HepG2 (cell line): ENCODE data around the gene CD151. TPM values are rescaled to one million over a fixed set of nuclear protein-coding genes. Genes with fewer than 3 reads are reported as not detected.

Experiments used
- EHMT2 ChIP-seq: fragments of 200-600 bp; sonication (generic); IDR thresholded peaks from 2 replicates; pipeline ENCODE4 v1.7.0; 2017; ENCODE audit warnings: antibody characterized with exemption, low read depth, low read length, borderline replicate concordance
- FLYWCH1 ChIP-seq: sonication (generic); formaldehyde crosslinking; IDR thresholded peaks from 2 replicates; pipeline ENCODE4 v1.8.1; 2023; ENCODE audit warnings: mild to moderate bottlenecking, missing genetic modification reagents
- MBNL3 ChIP-seq: fragments of 250-450 bp; sonication (Bioruptor Pico); conservative IDR thresholded peaks from 2 replicates; pipeline ENCODE4 v1.8.0; 2022; ENCODE audit warnings: mild to moderate bottlenecking, inconsistent platforms
- MEF2D ChIP-seq: sonication (generic); formaldehyde crosslinking; IDR thresholded peaks from 2 replicates; pipeline ENCODE4 v1.5.1; 2020; ENCODE audit warnings: mild to moderate bottlenecking, missing genetic modification reagents
- MIER2 ChIP-seq: IDR thresholded peaks from 2 replicates; pipeline ENCODE4 v1.6.1; 2016; ENCODE audit warnings: missing biosample characterization, missing genetic modification reagents
- PRMT3 ChIP-seq: sonication (generic); formaldehyde crosslinking; IDR thresholded peaks from 2 replicates; pipeline ENCODE4 v1.8.1; 2022; ENCODE audit warnings: low read depth, mild to moderate bottlenecking, moderate library complexity, missing genetic modification reagents, borderline replicate concordance
- SMAD1 ChIP-seq: sonication (generic); formaldehyde crosslinking; IDR thresholded peaks from 2 replicates; pipeline ENCODE4 v1.4.0; 2020; ENCODE audit warnings: missing genetic modification reagents, low read depth, mild to moderate bottlenecking, borderline replicate concordance
- ZKSCAN8 ChIP-seq: IDR thresholded peaks from 2 replicates; pipeline ENCODE4 v1.6.1; 2016; ENCODE audit warnings: borderline replicate concordance, missing genetic modification reagents, missing compliant biosample characterization
- ZNF207 ChIP-seq: fragments of 450-650 bp; IDR thresholded peaks from 2 replicates; pipeline ENCODE4 v1.6.1; 2016; ENCODE audit warnings: antibody characterized with exemption, borderline replicate concordance
- ZNF335 ChIP-seq: sonication (generic); formaldehyde crosslinking; IDR thresholded peaks from 2 replicates; pipeline ENCODE4 v1.4.0; 2020; ENCODE audit warnings: missing genetic modification reagents
- ZNF33B ChIP-seq: sonication (generic); formaldehyde crosslinking; IDR thresholded peaks from 2 replicates; pipeline ENCODE4 v1.5.1; 2020; ENCODE audit warnings: mild to moderate bottlenecking, missing genetic modification reagents
- ZNF570 ChIP-seq: sonication (generic); formaldehyde crosslinking; IDR thresholded peaks from 2 replicates; pipeline ENCODE4 v1.4.0; 2020; ENCODE audit warnings: mild to moderate bottlenecking, missing genetic modification reagents, borderline replicate concordance
- polyA plus RNA-seq, 8 experiments: library from polyadenylated mRNA; depleted of rRNA in 3 of 8; stranded (reverse) in 7 of 8; unstranded in 1 of 8; fragments of >200 nt; fragmentation: Illumina TruSeq in 4 of 8; extraction: Trizol in 4 of 8; gene quantifications; 2 replicates each; pipeline versions ENCODE4 v1.2.1 to v1.2.3, GENCODE V29; 2011 to 2016; ENCODE audit warnings: low read depth in 4 of 8, missing spikeins in 1 of 8, mixed read lengths in 1 of 8; ENCODE audit not compliant: insufficient read depth in 1 of 8
- total RNA-seq, 5 experiments: library from RNA; depleted of rRNA; stranded (reverse); fragments of >200 nt; fragmentation: Illumina TruSeq; extraction: Trizol; gene quantifications; 2 replicates each; pipeline ENCODE4 v1.2.3, GENCODE V29; 2016; ENCODE audit warnings: low read depth in 1 of 5
- TF ChIP-seq, protein P1 (sequence below): sonication (generic); formaldehyde crosslinking; IDR thresholded peaks from 2 replicates; pipeline ENCODE4 v1.9.0; 2021; ENCODE audit warnings: missing genetic modification reagents, borderline replicate concordance
- TF ChIP-seq, protein P2 (sequence below): fragments of 450-650 bp; IDR thresholded peaks from 2 replicates; pipeline ENCODE4 v1.6.1; 2016
- TF ChIP-seq, protein P3 (sequence below): IDR thresholded peaks from 2 replicates; pipeline ENCODE4 v1.6.1; 2016; ENCODE audit warnings: low read depth
- TF ChIP-seq, protein P4 (sequence below): sonication (generic); formaldehyde crosslinking; IDR thresholded peaks from 2 replicates; pipeline ENCODE4 v1.8.1; 2022; ENCODE audit warnings: low read depth, mild to moderate bottlenecking, missing genetic modification reagents
- TF ChIP-seq, protein P5 (sequence below): sonication (generic); formaldehyde crosslinking; IDR thresholded peaks from 2 replicates; pipeline ENCODE4 v1.8.0; 2022; ENCODE audit warnings: missing genetic modification reagents, mild to moderate bottlenecking, moderate library complexity, borderline replicate concordance

CD151 gene
- total and polyA plus RNA-seq, 2 of the 13 experiments (the other 11 are each of a cell fraction or from before 2014, with no cell fraction given), result 125 to 197 TPM

DNA sequence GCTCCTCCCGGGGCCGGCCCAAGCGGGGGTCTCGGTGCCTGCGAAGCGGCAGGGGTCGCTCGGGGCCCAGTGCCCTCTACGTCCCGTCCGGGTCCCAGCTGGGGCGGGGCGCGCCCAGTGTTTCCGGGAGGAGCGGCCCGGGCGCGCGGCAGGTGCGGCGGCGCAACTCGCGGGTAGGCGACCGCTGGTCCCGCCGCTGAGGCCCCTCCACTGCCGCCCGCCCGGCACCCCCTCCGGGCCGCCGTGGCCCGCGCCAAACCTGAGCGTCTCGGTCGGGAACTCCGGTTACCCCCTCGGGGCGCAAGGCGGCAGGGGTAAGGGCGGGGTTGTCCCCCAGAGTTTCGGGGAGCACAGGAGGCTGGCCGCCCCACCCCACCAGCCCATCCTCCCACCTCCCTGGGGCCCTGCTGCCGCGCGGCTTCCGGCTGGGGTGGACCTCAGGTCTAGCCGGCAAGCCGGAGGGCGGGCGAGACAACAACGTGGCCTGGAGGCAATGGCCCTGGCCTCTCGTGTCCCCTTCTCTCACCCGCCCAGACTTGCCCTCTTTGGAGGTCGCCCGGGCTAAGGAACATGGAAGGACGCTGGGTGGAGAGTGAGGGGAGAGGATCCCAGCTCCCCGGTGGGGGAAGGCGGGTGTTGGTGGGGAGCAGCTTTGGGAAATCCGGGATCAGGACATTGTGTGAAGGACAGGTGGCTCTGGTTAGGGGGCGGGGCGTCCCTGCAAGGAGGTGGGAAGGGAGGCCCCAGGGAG, 5.4 kb upstream of the CD151 start (continued):
- TF ChIP-seq, protein P1, sequence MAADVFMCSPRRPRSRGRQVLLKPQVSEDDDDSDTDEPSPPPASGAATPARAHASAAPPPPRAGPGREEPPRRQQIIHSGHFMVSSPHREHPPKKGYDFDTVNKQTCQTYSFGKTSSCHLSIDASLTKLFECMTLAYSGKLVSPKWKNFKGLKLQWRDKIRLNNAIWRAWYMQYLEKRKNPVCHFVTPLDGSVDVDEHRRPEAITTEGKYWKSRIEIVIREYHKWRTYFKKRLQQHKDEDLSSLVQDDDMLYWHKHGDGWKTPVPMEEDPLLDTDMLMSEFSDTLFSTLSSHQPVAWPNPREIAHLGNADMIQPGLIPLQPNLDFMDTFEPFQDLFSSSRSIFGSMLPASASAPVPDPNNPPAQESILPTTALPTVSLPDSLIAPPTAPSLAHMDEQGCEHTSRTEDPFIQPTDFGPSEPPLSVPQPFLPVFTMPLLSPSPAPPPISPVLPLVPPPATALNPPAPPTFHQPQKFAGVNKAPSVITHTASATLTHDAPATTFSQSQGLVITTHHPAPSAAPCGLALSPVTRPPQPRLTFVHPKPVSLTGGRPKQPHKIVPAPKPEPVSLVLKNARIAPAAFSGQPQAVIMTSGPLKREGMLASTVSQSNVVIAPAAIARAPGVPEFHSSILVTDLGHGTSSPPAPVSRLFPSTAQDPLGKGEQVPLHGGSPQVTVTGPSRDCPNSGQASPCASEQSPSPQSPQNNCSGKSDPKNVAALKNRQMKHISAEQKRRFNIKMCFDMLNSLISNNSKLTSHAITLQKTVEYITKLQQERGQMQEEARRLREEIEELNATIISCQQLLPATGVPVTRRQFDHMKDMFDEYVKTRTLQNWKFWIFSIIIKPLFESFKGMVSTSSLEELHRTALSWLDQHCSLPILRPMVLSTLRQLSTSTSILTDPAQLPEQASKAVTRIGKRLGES (CRISPR knock-in tag), result no peak
- TF ChIP-seq, protein P2, sequence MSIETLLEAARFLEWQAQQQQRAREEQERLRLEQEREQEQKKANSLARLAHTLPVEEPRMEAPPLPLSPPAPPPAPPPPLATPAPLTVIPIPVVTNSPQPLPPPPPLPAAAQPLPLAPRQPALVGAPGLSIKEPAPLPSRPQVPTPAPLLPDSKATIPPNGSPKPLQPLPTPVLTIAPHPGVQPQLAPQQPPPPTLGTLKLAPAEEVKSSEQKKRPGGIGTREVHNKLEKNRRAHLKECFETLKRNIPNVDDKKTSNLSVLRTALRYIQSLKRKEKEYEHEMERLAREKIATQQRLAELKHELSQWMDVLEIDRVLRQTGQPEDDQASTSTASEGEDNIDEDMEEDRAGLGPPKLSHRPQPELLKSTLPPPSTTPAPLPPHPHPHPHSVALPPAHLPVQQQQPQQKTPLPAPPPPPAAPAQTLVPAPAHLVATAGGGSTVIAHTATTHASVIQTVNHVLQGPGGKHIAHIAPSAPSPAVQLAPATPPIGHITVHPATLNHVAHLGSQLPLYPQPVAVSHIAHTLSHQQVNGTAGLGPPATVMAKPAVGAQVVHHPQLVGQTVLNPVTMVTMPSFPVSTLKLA, result no peak; the same call in 1 of the 2 replicates
- TF ChIP-seq, protein P3, sequence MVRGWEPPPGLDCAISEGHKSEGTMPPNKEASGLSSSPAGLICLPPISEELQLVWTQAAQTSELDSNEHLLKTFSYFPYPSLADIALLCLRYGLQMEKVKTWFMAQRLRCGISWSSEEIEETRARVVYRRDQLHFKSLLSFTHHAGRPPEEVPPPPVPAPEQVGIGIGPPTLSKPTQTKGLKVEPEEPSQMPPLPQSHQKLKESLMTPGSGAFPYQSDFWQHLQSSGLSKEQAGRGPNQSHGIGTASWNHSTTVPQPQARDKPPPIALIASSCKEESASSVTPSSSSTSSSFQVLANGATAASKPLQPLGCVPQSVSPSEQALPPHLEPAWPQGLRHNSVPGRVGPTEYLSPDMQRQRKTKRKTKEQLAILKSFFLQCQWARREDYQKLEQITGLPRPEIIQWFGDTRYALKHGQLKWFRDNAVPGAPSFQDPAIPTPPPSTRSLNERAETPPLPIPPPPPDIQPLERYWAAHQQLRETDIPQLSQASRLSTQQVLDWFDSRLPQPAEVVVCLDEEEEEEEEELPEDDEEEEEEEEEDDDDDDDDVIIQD, result no peak
- TF ChIP-seq EHMT2 (no peak), MEF2D (CRISPR knock-in tag) (peak; percentile 65; the same call in 1 of the 2 replicates), MIER2 (CRISPR knock-in tag) (no peak), ZKSCAN8 (CRISPR knock-in tag) (peak; percentile 38; the same call in 1 of the 2 replicates), PRMT3 (CRISPR knock-in tag) (no peak; the same call in 1 of the 2 replicates), ZNF335 (0 out of 2 replicates have a peak, but pooled peaks have one; percentile 39), SMAD1 (CRISPR knock-in tag) (peak; percentile 46; the same call in 1 of the 2 replicates), ZNF570 (CRISPR knock-in tag) (no peak), ZNF207 (no peak), ZNF33B (no peak), MBNL3 (CRISPR knock-in tag) (no peak), FLYWCH1 (CRISPR knock-in tag) (no peak)
- TF ChIP-seq, protein P4, sequence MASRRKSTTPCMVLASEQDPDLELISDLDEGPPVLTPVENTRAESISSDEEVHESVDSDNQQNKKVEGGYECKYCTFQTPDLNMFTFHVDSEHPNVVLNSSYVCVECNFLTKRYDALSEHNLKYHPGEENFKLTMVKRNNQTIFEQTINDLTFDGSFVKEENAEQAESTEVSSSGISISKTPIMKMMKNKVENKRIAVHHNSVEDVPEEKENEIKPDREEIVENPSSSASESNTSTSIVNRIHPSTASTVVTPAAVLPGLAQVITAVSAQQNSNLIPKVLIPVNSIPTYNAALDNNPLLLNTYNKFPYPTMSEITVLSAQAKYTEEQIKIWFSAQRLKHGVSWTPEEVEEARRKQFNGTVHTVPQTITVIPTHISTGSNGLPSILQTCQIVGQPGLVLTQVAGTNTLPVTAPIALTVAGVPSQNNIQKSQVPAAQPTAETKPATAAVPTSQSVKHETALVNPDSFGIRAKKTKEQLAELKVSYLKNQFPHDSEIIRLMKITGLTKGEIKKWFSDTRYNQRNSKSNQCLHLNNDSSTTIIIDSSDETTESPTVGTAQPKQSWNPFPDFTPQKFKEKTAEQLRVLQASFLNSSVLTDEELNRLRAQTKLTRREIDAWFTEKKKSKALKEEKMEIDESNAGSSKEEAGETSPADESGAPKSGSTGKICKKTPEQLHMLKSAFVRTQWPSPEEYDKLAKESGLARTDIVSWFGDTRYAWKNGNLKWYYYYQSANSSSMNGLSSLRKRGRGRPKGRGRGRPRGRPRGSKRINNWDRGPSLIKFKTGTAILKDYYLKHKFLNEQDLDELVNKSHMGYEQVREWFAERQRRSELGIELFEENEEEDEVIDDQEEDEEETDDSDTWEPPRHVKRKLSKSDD (CRISPR knock-in tag), result no peak
- TF ChIP-seq, protein P5, sequence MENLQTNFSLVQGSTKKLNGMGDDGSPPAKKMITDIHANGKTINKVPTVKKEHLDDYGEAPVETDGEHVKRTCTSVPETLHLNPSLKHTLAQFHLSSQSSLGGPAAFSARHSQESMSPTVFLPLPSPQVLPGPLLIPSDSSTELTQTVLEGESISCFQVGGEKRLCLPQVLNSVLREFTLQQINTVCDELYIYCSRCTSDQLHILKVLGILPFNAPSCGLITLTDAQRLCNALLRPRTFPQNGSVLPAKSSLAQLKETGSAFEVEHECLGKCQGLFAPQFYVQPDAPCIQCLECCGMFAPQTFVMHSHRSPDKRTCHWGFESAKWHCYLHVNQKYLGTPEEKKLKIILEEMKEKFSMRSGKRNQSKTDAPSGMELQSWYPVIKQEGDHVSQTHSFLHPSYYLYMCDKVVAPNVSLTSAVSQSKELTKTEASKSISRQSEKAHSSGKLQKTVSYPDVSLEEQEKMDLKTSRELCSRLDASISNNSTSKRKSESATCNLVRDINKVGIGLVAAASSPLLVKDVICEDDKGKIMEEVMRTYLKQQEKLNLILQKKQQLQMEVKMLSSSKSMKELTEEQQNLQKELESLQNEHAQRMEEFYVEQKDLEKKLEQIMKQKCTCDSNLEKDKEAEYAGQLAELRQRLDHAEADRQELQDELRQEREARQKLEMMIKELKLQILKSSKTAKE (CRISPR knock-in tag), result peak; percentile 54; the same call in 1 of the 2 replicates
